Endometrial microvascular endothelial cells (primary cell): ENCODE measurements around the gene ST8SIA5. TPM values are rescaled to one million over a fixed set of nuclear protein-coding genes. Genes with fewer than 3 reads are reported as not detected.

Experiments used
- in situ Hi-C: cut with HindIII; loops from 2 replicates; pipeline ENCODE4 v1.10.0; 2017; ENCODE audit warnings: low sequenced_read_pairs, low pct_unique_long_range_greater_than_20kb; ENCODE audit errors: inconsistent ontology term
- total RNA-seq: library from RNA; depleted of rRNA; stranded (reverse); fragments of >200 nt; gene quantifications from one replicate; pipeline ENCODE4 v1.2.3, GENCODE V29; 2015; ENCODE audit errors: inconsistent ontology term

The ST8SIA5 gene
- total RNA-seq, 1 donor from 2014 or later: not detected

DNA sequence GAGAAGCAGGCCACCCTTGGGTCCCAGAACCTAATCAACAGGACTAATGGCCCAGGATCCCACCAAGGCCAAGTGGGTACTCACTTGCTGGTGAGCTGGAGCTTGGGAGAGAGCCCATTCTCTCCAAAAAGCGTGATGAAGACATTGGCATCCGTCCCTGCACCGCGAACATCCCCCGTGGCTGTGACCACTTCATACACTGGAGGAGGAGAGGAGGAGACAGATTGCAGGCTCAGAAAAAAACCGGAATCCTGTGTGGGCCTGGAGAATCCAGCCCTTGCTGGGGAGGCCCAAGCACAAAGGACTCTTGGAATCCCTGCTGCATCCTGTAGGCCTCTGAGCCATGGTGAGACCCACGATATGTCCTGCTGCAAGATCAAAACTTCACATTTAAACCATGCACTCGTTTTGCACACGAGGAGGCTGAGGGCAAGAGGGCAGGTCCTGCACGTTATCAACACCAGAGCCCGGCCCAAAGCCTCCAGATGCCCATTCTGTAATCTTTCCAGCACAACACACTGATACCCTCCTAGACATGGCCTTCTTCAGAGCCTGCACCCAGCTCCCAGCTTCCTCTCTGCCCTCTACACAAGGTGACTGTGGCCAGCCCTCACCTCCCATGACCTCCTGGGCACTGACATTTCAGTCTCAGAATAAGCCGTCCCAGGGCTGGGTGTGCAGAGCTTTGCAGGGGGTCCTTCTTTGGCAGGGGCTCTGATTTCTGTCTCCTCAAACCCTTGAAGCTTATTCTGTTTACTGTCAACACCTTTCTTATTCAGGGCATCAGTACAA lies 107.6 kb downstream of the ST8SIA5 start:
- in situ Hi-C loops: no loop called here

DNA sequence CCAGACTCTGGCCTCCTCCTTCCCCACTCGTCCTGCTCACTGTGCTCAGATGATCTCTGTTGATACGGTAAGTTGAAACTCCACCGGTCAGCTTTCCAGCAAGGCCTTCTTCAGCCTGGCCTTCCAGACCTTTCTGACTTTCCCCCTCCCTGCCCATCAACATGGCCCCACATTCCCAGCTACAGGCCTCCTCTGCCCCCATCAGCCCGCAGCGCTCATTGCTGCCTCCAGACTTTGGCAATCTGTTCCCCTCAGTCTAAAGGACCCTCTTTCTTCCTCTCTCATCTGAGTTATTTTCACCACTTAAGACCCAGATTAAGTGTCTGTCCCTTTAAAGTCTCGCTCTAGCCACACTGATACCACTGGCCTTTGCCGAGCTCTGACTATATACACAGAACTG lies 110.4 kb downstream of the ST8SIA5 start:
- in situ Hi-C loops: no loop called here

DNA sequence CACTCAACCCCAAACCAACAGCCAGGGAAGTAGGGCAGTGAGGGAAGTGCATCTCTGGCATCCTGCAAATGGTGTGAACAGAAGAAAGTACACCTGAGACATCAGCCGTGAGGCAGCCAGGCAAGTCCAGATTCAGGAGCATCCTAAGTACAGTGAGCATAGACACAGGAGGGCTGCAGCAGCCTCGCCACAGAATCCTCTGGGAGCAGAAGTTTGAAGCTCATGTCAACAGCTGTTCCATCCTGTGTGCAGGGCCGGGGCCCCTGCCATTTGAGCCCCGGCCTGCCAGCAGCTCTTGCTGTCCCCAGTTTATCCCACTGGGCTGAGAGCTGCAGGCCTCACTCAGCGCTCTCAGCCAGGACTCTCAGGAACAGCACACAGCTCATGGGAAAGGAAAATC lies 114.3 kb downstream of the ST8SIA5 start:
- in situ Hi-C loops: no loop called here

DNA sequence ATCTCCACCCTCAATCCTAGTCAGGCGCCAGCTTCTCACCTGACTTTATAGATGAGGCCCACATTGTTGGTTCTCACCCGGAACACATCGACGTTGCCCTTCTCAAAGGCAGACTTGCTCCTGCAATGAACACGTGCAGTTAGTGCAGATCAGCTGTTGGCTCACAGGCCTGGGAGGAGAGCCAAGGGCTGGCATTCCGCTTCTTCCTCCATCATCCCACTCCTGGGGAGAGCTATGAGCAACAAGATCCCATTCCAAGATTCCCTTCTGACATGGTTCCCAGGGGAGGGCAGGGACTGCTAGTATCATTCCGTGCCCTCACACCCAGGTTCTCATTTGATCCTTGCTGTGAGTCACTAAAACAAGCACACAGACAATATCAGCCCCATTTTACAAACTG lies 114.9 kb downstream of the ST8SIA5 start:
- in situ Hi-C loops: no loop called here

DNA sequence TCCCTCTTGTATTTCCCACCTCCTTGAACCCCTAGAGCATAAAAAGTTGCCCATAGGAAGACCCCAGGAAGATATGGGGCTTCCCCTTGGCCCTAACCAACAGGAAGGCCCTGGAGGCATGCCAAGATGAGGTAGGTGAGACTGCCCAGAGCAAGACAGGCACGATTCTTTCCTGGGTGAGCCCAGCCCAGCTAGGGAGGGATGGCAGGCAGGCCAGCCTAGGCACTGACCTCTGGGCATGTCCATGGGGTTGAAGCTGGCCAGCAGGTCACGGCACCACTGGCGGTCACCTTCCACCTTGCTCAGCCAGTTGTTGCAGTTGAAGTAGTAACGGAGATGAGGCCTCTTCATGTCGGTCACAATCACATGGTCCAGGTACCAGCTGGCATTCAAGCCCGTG lies 117.5 kb downstream of the ST8SIA5 start:
- in situ Hi-C loops: no loop called here

DNA sequence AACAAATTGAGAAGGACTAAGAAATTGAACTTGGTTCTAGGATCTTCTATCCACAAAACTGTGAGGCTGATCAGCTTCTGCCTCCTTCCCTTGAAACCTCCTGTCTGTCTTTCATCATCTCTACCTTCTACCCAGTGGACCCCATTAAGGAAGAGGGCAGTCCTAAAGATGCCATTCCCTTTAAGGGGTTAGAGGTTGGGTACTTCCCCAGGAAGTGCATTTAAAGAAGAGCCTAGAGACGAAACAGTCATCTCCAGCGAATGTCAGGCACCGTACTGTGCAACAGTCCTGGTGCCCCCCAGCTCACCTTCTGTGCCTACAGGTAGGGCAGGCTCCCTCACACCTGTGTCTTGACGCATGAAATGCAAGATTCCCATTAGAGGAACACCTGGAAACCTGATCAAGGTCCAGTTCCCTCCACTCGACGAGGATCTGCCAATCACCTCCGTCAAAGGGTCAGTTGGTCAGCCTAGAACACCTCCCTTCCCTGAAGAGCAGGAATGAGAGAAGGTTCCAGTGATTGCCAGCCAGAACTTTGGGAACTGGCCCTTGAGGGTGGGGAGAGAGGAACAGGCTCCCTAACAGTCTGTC lies 120.7 kb downstream of the ST8SIA5 start:
- in situ Hi-C loops: no loop called here

DNA sequence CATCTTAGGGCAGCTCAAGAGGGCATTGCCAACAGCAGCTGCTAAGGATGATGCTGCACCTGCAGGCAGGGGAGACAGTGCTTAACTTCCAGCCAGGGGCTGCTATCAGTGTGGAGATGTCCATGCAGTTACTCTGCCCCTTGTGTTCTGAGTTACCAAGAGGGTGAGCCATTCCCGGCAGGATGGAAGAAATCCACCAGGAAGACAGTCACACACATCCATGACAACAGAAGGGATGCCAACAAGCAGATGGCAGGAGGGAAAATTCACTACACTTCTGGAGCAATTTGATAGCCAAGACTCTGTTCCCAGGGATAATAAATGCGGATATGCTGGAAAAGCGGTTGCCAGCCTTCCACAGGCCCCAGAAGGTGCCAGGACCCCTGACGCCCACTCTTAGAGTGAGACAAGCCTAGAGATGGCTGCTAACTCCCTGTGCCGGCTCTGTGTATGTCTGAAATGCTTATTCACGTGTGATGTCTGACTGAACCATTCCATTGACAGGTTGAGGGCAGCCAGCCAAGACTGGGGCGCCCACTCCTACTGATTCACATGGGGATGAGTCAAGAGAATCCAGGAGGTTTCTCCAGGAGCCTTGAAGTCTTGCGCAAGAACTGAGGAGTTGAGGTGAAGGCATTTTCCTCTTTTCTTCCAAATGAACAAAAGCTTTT lies 124.3 kb downstream of the ST8SIA5 start:
- in situ Hi-C loops: no loop called here

DNA sequence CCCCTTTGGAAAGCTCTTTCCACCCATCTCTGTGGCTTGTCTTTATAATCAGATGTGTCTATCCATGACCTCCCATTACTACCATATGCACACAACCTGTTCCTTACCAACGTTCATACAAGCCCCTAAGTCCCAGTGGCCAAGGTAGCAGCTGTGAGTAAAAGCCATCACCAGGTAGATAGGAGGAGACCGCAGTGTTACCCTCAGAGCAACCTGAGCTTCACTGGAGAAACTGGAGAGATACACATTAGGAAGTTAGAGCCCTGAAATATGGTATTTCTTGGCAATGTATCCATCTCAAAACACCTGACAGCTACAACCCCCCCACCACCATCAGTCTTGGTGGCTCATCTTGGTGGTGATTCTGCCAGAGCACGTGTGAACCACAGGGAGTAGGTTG lies 125.9 kb downstream of the ST8SIA5 start:
- in situ Hi-C loops: no loop called here

DNA sequence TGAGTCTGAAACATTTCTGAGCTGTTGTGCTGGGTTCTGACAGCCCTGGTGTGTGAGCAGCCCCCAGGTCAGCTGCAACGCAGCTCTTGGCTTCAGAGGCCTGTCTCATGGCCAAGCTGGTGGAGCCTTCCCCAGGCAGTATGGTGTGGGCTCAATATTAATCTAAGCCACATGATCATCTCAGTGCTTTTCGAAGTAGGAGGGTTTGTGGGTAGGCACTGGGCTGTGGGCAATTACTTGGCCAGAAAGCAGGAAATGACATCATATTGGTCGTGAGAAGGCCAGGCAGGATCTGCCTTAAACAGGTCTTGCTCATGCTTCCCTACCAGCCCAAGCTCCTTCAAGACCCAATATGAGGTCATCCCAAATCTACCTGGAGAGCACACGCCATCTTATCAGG lies 126.7 kb downstream of the ST8SIA5 start:
- in situ Hi-C loops: no loop called here

DNA sequence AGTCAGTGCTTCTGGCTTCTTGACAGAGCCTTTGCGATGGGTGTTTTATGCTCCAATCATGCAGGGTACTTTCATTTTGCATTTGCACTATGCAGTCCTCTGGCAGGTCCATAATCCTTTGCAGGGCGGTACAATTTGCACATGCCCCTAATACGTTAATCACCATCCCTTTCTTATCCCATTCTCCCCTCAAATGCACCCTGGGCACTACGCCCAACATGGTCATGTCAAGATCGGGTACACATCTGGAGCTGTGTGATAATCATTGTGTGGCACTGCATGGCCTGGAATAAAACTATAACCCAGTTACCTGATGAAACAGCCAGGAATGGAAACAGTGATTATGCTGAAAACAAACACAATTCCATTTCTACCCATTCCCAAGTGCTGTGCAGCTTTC lies 127.5 kb downstream of the ST8SIA5 start:
- in situ Hi-C loops: no loop called here

DNA sequence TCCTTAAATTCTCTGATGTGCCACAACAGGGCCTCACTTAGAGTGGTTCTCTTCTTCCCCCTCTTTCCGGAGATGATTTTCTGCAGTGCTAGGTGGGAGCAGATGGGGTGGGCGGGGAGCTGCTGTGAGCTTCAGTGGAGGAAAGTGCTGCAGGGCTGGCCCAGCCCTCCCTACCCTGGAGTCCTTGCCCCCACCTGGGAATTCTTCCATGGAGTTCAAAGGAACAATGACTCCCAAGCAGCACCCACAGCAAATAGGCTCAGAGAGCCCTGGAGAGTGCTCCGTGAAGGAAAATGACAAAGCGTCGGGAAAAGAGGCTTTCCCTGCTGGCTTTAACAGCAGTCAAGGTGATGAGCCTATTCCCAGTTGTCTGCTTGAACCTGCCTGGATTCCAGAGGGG lies 128.6 kb downstream of the ST8SIA5 start:
- in situ Hi-C loops: no loop called here

DNA sequence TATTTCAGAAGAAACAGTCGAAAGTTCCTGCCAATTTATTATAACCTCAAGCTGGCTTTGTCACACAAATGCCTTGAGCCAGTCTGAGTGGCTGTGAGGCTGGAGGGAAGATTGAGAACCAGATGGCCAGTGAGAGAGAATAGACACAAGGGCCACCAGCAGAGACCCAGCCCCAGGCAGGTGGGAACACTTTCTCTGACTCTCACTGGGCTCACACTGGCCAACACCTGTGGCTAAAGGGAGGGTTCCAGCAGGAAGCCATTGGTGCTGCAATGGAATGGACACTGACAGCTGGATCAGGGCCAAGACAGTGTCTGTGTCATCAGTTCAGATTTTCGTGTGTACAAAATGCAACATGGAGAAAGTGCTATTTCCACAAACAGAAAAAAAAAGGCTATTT lies 129.7 kb downstream of the ST8SIA5 start:
- in situ Hi-C loops: no loop called here

DNA sequence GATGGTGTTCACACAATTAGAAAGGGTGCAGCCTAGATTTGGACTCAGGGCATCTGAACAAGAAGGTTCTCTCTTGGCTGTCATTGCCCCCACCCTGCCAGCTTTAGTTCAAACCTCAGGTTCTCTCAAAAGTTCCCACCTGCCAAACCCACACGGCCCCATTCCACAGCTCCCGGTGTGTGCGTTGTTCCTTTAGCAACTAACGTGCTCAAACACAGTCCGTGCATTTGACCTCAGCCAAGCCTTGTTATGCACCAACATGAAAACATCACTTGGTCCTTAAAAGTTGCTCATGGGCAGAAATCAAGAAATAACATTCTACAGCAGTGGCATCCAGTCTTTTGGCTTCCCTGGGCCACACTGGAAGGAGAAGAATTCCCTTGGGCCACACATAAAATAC lies 131.8 kb downstream of the ST8SIA5 start:
- in situ Hi-C loops: no loop called here

DNA sequence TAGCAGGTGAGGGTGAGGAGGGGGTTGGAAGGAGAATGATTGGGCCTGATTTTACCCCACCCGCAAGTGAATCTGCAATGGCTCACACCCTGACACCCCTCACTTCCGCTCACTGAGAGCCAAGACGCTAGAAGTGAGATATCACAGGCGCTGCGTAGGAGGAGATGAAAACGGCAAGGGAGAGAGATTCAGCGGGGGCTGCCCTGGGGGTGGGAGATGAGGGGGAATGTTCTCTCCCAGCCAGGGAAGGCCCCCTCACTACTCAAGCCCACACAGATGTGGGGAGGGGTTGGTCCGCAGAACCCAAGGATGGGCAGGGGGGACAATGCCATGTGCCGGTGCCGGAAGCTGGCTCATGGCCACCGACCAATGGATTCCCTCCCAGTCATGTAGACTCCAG lies 132.7 kb downstream of the ST8SIA5 start:
- in situ Hi-C loops: no loop called here

DNA sequence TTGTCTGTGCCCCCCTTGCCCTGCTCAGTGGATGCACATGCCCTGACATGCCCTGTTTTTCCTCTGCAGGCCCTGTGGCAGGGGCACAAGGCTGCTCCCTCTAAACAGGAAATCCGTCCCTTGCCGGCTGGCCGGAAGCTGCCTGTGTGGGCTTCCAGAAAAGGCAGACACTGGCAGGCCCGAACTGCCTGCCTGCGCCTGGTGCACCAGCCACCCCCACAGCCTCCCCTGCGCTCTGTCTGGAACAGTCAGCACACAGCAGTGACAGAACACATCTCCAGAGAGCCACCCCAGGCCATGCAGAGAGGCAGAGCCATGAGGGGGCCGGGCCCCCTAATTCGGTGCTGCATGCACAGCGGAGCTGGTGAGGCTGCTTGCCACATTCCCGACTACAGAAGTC lies 133.3 kb downstream of the ST8SIA5 start:
- in situ Hi-C loops: no loop called here

DNA sequence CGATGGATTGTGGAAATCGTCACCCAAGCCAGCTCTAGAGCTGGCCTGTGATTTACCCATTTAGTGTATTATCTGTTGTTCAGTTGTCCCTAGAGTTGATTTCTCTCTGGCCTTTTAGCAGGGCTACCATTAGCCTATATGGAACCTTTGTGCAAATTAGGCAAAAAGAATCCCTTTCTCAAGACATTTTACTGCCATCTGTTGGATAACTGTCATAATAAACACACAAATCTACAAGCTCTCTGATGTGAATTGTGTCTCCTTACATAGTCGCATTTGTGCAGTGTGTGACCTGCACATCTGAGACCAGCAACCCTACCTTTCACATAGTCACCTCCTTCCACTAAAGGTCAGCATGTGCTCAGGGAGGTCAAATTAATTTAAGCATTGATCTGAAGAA lies 133.9 kb downstream of the ST8SIA5 start:
- in situ Hi-C loops: no loop called here

DNA sequence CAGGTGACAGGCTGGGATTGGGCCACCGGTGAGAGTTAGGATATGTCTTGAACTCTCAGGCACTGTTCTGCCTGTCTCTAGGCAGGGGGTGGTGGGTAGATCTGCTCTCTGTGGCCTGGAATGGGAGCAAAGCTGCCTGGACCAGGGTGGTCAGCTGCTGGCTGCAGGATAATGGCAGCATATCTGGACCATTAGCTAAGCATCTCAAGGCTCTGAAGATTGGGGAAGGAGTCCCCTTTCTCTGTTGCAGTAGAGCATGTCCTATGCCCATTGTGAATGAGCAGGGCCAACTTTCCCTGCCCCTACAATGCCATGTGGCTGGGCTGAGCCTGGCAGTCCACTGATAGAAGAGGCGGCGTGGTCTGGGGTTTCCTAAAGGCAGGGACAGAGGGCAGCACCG lies 134.4 kb downstream of the ST8SIA5 start:
- in situ Hi-C loops: no loop called here

DNA sequence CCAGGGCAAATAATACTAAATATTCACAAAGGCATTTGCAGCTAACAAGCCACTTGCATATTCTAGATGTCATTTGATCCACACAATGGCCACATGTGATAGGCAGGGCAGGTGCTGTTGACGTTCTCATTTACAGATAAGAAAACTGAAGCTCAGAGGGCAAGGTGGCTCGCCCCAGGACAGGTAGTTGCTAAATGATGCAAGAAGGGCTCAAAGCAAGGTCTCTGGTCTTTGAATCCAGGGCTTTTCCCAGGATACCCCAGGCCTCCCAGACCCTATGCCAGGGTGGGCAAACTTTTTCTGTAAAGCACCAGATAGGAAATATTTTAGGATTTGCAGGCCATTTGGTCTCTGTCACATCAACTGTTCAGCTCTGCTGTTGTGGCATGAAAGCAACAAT lies 135.0 kb downstream of the ST8SIA5 start:
- in situ Hi-C loops: no loop called here

DNA sequence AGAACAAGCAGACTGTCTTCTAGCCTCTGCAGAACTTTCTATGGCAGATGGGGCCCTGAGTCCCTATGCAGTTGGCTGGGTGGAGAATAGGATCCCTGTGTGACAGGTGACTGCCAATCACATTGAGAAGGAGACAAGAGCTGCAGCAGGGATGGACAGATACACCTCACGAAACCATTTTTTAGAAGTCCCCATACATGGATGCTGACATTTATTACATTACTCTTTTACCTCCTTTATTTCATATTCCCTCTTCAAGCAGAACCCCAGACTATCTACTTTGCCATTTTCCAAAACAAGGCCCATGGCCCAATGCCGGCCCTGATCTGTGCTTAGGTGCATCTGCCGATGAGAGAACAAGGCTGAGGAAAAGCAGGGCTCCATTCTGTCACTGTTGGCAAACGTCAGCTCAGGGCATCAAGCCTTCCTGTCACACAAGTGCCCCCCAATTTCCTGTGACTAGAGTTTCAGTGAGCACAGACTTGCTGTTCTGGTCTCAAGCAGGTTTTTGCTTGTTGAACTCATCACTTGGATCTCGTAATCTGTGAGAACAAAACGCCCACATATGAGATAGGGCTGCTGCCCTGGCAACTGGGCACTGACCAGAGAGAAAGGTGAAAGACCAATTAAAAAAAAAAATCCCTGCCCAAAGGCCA lies 135.6 kb downstream of the ST8SIA5 start:
- in situ Hi-C loops: no loop called here

DNA sequence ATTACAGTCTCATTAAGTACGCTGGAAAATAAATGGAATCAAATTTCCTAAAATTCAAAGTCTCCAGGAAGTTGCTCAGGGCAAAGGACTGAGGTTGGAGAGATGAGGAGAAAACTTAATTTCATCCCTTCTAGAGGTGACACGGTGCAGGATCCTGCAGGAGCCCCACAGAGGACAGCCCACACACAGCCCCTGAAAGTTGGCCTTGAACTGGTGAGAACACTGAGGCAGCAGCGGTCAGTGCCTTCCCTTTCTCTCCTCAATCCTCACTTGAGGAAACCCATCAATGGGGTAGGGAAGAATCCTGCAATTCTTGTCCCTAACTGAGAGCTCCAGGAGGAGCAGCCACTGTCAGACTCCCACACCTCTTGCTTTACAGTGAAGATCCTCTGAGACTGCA lies 137.3 kb downstream of the ST8SIA5 start:
- in situ Hi-C loops: no loop called here
